RWPE1 (cell line): Measurements from ENCODE around the gene NANS.
A peak's percentile ranks its signal among the peaks of the same experiment; 100 is the strongest.
"Not testable (repeated sequence)": the region's sequence is repeated elsewhere in the genome, so short reads cannot be mapped to it uniquely, and the experiment has no call there.

Experiments
- CTCF ChIA-PET: fragments of 350-600 bp; sonication (Branson Sonifier 250); formaldehyde crosslinking; extraction: SDS; loops from one replicate; lab custom pipeline; 2021; lab: Yijun Ruan, JAX
- POLR2A ChIA-PET: fragments of 400-600 bp; formaldehyde crosslinking; extraction: SDS; loops from one replicate; lab custom pipeline; 2020; ENCODE audit warnings: antibody characterized with exemption; ENCODE audit not compliant: low non-redundant PET; lab: Yijun Ruan, JAX
- DNase-seq: peaks from one replicate; pipeline ENCODE4 v3.0.0; 2012; ENCODE audit warnings: low spot score
- H3K27ac ChIP-seq: fragments of 450-650 bp; 2 replicates; pipeline ENCODE4 v1.5.1; 2017
- TF ChIP-seq, protein P1 (sequence below): fragments of 450-650 bp; conservative IDR thresholded peaks from 2 replicates; pipeline ENCODE4 v1.5.1; 2017; ENCODE audit warnings: low read depth, mild to moderate bottlenecking

NANS gene

DNA sequence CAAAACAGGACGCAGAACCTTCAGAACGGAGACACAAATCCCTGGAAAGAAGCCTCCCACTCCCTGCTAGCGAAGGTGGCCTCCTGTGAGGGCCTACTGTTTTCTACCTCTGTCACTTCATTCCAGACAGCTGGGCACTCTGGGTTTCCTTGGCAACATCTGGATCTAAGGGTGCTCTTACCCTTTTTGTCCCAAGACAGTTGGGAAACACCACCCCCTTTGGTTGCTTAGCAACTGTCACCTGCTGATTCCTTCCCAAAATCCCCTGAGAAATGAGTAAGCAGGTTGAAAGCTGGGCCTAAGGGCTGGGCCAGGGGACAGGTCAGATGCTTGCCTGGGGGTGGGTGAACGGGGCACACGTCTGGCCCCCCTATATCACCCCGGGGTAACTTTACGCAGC, 29.4 kb downstream of the NANS start:
- DNase-seq, result no peak

DNA sequence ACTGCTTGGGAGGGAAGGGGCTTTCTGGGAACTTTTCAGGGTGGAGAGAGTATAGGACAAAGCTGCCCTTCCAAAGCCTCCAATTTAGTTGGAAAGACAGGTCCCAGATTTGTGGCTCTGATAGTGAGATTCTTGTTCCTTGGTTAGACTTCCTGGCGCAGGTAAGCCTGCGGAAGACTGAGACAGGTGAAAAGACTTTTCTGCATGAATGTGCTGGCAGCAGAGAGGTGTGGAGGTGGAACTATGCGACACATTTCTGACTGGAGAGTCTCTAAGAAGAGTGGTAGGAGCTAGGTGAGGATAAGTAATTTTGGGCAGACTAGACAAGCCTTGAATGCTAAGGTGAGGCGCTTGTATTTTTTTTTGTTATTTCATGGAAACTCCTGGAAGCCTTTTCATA, 29.9 kb downstream of the NANS start:
- CTCF ChIA-PET, result interaction anchor here (1.0 kb wide), 1 partner anchor 12 kb away, joined by 3 read pairs; no protein-coding TSS in a partner anchor
- peak overlapping the region; percentile 69 for H3K27ac ChIP-seq
- TF ChIP-seq, protein P1, sequence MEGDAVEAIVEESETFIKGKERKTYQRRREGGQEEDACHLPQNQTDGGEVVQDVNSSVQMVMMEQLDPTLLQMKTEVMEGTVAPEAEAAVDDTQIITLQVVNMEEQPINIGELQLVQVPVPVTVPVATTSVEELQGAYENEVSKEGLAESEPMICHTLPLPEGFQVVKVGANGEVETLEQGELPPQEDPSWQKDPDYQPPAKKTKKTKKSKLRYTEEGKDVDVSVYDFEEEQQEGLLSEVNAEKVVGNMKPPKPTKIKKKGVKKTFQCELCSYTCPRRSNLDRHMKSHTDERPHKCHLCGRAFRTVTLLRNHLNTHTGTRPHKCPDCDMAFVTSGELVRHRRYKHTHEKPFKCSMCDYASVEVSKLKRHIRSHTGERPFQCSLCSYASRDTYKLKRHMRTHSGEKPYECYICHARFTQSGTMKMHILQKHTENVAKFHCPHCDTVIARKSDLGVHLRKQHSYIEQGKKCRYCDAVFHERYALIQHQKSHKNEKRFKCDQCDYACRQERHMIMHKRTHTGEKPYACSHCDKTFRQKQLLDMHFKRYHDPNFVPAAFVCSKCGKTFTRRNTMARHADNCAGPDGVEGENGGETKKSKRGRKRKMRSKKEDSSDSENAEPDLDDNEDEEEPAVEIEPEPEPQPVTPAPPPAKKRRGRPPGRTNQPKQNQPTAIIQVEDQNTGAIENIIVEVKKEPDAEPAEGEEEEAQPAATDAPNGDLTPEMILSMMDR, result no peak
- DNase-seq, result no peak
- POLR2A ChIA-PET, result interaction anchor here (1.0 kb wide), 1 partner anchor 9 kb away, joined by 3 read pairs; no protein-coding TSS in a partner anchor

More for the DNA sequence above, 29.4 kb downstream of the NANS start:
- ChIA-PET POLR2A (no interaction called here), CTCF (interaction anchor here (3.1 kb wide), 1 partner anchor 12 kb away, joined by 16 read pairs; no protein-coding TSS in a partner anchor)
- H3K27ac ChIP-seq, result peak overlapping the region; percentile 31
- TF ChIP-seq, protein P1, result no peak

DNA sequence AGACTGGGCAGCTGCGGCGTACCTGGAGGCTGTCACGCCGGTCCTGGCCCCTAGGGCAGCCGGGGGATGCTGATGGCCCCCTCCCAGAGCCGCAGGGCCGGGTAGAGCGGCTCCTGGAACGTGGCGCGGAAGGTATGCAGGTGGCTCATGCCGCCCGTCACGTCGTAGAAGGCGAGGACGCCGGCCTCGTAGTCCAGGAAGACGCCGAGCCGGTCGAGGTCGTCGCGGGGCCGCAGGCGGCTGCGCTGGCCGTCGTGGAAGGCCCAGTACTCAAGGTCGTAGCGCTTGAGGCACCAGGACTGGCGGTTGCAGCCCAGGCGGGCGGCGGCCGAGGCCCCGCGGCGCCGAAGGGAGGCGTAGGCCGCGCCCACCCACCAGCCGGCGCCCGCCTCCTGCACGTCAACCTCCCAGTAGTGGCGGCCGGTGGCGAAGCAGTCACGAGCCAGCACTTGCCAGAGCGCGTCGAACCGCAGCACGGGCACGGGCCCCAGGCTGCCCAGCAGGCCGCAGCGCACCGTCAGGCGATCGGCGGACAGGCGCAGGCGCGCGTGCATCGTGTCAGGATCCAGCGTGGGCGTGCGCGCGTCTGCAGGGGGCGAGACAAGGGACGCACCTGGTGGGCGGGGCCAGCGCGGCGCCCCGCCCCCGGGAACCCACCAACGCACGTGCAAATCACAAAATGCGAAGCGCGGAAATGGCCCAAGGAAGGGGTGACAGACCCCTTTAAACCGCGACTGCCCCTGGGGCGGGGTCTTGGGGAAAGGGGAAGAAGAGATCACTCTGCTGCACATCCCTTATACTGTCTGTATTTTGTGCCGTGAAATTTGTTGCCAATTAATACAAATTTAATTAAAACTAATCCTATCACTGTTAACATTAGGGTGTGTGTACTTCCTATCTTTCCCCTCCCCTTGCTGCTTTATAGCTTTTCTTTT, 31.2 kb downstream of the NANS start:
- peak; percentile 69 for DNase-seq
- peak overlapping the region; percentile 69 for H3K27ac ChIP-seq
- POLR2A ChIA-PET, result no interaction called here
- TF ChIP-seq, protein P1, result no peak
- CTCF ChIA-PET, result interaction anchor here (0.6 to 0.7 kb wide), 2 partner anchors 8 to 72 kb away, joined by 3 read pairs; no protein-coding TSS in a partner anchor

DNA sequence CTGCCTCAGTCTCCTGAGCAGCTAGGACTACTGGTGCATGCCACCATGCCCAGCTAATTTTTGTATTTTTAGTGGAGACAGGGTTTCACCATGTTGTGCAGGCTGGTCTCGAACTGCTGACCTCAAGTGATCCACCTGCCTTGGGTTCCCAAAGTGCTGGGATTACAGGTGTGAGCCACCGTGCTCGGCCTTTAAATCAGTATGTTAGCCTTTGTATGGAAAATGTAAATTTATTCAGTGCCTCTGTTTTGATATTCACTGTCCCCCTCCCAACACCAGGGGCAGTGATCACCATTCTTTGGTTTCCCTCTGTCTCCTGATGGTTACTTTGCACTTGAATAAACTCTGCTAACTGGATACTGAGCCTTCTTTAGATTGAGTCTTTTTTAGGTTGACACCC, 34.1 kb downstream of the NANS start:
- H3K27ac ChIP-seq, CTCF ChIA-PET, DNase-seq: not testable (repeated sequence)
- POLR2A ChIA-PET, result interaction anchor here (0.6 kb wide), 1 partner anchor 169 kb away, joined by 3 read pairs; no protein-coding TSS in a partner anchor

DNA sequence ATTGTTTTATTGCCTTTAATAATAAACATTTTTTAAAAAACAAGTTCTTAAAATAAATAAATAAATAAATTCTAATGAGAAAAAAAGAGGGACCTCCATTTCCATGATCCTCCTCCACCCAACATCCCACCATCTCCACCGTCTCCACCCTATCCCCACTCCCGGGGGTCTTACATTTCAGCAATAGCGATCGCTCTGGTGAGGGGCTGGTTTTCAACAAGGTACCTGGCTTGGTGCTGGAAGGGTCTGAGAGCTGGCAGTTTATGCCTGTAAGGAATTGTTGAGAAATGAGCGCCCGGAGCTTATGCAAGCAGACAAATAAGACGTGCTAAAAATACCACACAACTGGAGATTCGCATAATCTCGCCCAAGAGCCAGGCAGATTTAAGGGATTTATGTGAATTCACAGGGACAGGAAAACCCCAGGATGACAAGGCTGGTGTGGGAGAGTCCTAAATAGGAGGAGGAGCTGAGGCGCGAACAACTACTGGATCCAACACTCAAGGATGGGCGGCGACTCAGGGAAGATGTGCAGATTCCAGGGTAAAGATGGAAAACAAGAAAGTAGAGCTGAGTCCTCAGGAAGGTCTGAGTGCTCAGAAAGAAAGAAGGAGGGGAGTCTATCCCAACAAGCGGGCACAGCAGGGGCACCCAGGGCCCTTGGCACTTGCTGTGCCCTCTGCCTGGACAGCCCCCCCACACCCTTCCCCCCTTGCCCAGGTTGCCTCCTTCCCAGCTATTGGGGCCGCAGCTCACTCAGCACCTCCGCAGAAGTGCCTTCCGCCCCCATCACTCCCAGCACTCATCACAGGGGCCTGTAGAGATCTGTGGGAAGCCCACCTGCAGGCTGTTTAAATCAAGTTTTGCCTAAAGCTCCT, 35.4 kb downstream of the NANS start:
- ChIA-PET CTCF (interaction anchor here (0.6 to 1.3 kb wide), 4 partner anchors 10 to 29 kb away, joined by 3 to 4 read pairs (median 3); no protein-coding TSS in a partner anchor), POLR2A (no interaction called here)
- DNase-seq, result no peak

DNA sequence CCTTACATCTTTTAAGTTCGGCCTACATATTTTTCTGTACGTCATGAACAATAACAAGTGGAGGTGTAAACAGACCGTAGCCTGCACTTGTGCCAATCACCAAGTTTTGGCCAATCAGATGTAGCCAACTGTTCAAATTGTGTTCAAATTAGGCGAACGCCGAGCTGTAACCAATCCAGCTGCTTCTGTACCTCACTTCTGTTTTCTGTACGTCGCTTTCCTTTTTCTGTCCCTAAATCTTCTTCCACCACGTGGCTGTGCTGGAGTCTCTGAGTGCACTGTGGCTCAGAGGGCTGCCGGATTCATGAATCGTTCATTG, 36.0 kb downstream of the NANS start:
- ChIA-PET POLR2A (no interaction called here), CTCF (interaction anchor here (0.8 to 1.3 kb wide), 4 partner anchors 11 to 28 kb away, joined by 3 to 4 read pairs (median 4); no protein-coding TSS in a partner anchor)
- no peak for DNase-seq
- H3K27ac ChIP-seq, result no peak overlapping the region
- TF ChIP-seq, protein P1, result no peak

More for the DNA sequence above, 35.4 kb downstream of the NANS start:
- TF ChIP-seq, protein P1, result no peak
- H3K27ac ChIP-seq, result no peak overlapping the region
